NAMALWA (cell line): ENCODE data around the gene TES.
A peak's percentile ranks its signal among the peaks of the same experiment; 100 is the strongest.

ENCODE experiments used
- DNase-seq: peaks from one replicate; pipeline ENCODE4 v3.0.0-alpha.2; 2015; ENCODE audit warnings: low spot score

Gene TES

GRCh38 chr7:116246357-116246756 lies 36.0 kb downstream of the TES start:
- DNase-seq, result no peak

- peak; percentile 61 for DNase-seq
These were observed 39.7 kb downstream of the TES start for GRCh38 chr7:116249969-116250553.

GRCh38 chr7:116251675-116252074 lies 41.3 kb downstream of the TES start:
- no peak for DNase-seq

GRCh38 chr7:116252249-116252648 lies 41.9 kb downstream of the TES start:
- no peak for DNase-seq

GRCh38 chr7:116257156-116257555 lies 46.8 kb downstream of the TES start:
- DNase-seq, result no peak

- DNase-seq, result peak; percentile 71
These were observed 48.4 kb downstream of the TES start for GRCh38 chr7:116258734-116259133.

GRCh38 chr7:116259156-116259870 lies 49.0 kb downstream of the TES start:
- no peak for DNase-seq

- DNase-seq, result no peak
These were observed 49.6 kb downstream of the TES start for GRCh38 chr7:116259871-116260440.

- DNase-seq, result no peak
These were observed 51.6 kb downstream of the TES start for GRCh38 chr7:116261904-116262303.

- DNase-seq, result no peak
These were observed 55.5 kb downstream of the TES start for GRCh38 chr7:116265881-116266280.

GRCh38 chr7:116269466-116269865 lies 59.1 kb downstream of the TES start:
- no peak for DNase-seq

- no peak for DNase-seq
These were observed 61.0 kb downstream of the TES start for GRCh38 chr7:116271161-116271913.

GRCh38 chr7:116271963-116272886 lies 61.9 kb downstream of the TES start:
- DNase-seq, result no peak

GRCh38 chr7:116273283-116273917 lies 63.1 kb downstream of the TES start:
- no peak for DNase-seq

GRCh38 chr7:116273918-116274301 lies 63.6 kb downstream of the TES start:
- DNase-seq, result no peak

- DNase-seq, result no peak
These were observed 66.7 kb downstream of the TES start for GRCh38 chr7:116277070-116277469.

GRCh38 chr7:116279217-116279616 lies 68.9 kb downstream of the TES start:
- no peak for DNase-seq

- no peak for DNase-seq
These were observed 70.5 kb downstream of the TES start for GRCh38 chr7:116280803-116281202.

- no peak for DNase-seq
These were observed 73.4 kb downstream of the TES start for GRCh38 chr7:116283595-116284204.

GRCh38 chr7:116284390-116284789 lies 74.1 kb downstream of the TES start:
- no peak for DNase-seq

- no peak for DNase-seq
These were observed 74.9 kb downstream of the TES start for GRCh38 chr7:116285252-116285651.
